ENCODE data around the gene CPA1. TPM values are rescaled to one million over a fixed set of nuclear protein-coding genes. Genes with fewer than 3 reads are reported as not detected.

The CPA1 gene
- total and polyA plus RNA-seq, 2 donors from 2014 or later: 0.50 to 1.1 TPM

- no peak overlapping the region for H3K9ac ChIP-seq (ENCODE audit: low read length in 3 of 3)
- TF ChIP-seq CTCF (IDR thresholded peaks at IDR 0.05; ENCODE audit: borderline replicate concordance, extremely low read depth, insufficient read depth): no peak
- no peaks in the 10 kb centered on the region for H3K36me3 ChIP-seq (ENCODE audit: control insufficient read depth in 2 of 3, insufficient read depth in 3 of 3, low read length in 3 of 3)
- no peak overlapping the region for H3K27ac ChIP-seq (ENCODE audit: low read depth in 2 of 2, low read length in 2 of 2)
- H3K4me3 ChIP-seq (ENCODE audit: low read length in 3 of 3): no peak overlapping the region
- H3K27me3 ChIP-seq (ENCODE audit: control insufficient read depth, insufficient read depth, low read length): no peaks in the 10 kb centered on the region
- intact Hi-C loops (cut with DNase I): no loop called here
- FAIRE-seq (no peak), DNase-seq (peak in 1 of 5 donors; percentile 53)
- H3K9me3 ChIP-seq (ENCODE audit: control insufficient read depth in 2 of 3, insufficient read depth in 1 of 3, low read length in 3 of 3): no peaks in the 10 kb centered on the region
- peaks cover 0 to 5% (median 2%) of the 10 kb centered on the region in 3 donors for H3K4me1 ChIP-seq (ENCODE audit: control insufficient read depth in 2 of 3, insufficient read depth in 2 of 3, low read depth in 1 of 3, low read length in 3 of 3)
These were observed 4.1 kb downstream of the CPA1 start for GRCh38 chr7:130384371-130384801.

- H3K27ac ChIP-seq (ENCODE audit: low read depth in 2 of 2, low read length in 2 of 2): no peak overlapping the region
- no peaks in the 10 kb centered on the region for H3K9me3 ChIP-seq (ENCODE audit: control insufficient read depth in 2 of 3, insufficient read depth in 1 of 3, low read length in 3 of 3)
- no peak for FAIRE-seq
- no peak overlapping the region for H3K4me3 ChIP-seq (ENCODE audit: low read length in 3 of 3)
- H3K27me3 ChIP-seq (ENCODE audit: control insufficient read depth, insufficient read depth, low read length): no peaks in the 10 kb centered on the region
- no peak for DNase-seq
- TF ChIP-seq CTCF (IDR thresholded peaks at IDR 0.05; ENCODE audit: borderline replicate concordance, extremely low read depth, insufficient read depth): no peak
- H3K4me1 ChIP-seq (ENCODE audit: control insufficient read depth in 2 of 3, insufficient read depth in 2 of 3, low read depth in 1 of 3, low read length in 3 of 3): peaks cover 0 to 5% (median 2%) of the 10 kb centered on the region in 3 donors
- H3K9ac ChIP-seq (ENCODE audit: low read length in 3 of 3): no peak overlapping the region
- H3K36me3 ChIP-seq (ENCODE audit: control insufficient read depth in 2 of 3, insufficient read depth in 3 of 3, low read length in 3 of 3): no peaks in the 10 kb centered on the region
- intact Hi-C loops (cut with DNase I): no loop called here
These were observed 4.7 kb downstream of the CPA1 start for GRCh38 chr7:130384841-130385599.

GRCh38 chr7:130385600-130386066, 5.3 kb downstream of the CPA1 start:
- no peaks in the 10 kb centered on the region for H3K9me3 ChIP-seq (ENCODE audit: control insufficient read depth in 2 of 3, insufficient read depth in 1 of 3, low read length in 3 of 3)
- peaks cover 0 to 5% (median 0%) of the 10 kb centered on the region in 3 donors for H3K4me1 ChIP-seq (ENCODE audit: control insufficient read depth in 2 of 3, insufficient read depth in 2 of 3, low read depth in 1 of 3, low read length in 3 of 3)
- no peaks in the 10 kb centered on the region for H3K27me3 ChIP-seq (ENCODE audit: control insufficient read depth, insufficient read depth, low read length)
- TF ChIP-seq CTCF (IDR thresholded peaks at IDR 0.05; ENCODE audit: borderline replicate concordance, extremely low read depth, insufficient read depth): no peak
- no peaks in the 10 kb centered on the region for H3K36me3 ChIP-seq (ENCODE audit: control insufficient read depth in 2 of 3, insufficient read depth in 3 of 3, low read length in 3 of 3)
- FAIRE-seq (no peak), DNase-seq (no peak)
- intact Hi-C loops (cut with DNase I): no loop called here
- no peak overlapping the region for H3K9ac ChIP-seq (ENCODE audit: low read length in 3 of 3)
- H3K4me3 ChIP-seq (ENCODE audit: low read length in 3 of 3): no peak overlapping the region
- H3K27ac ChIP-seq (ENCODE audit: low read depth in 2 of 2, low read length in 2 of 2): no peak overlapping the region

Measured in kidney (tissue), 14 donors.